ENCODE data around the gene PTOV1.

DNA sequence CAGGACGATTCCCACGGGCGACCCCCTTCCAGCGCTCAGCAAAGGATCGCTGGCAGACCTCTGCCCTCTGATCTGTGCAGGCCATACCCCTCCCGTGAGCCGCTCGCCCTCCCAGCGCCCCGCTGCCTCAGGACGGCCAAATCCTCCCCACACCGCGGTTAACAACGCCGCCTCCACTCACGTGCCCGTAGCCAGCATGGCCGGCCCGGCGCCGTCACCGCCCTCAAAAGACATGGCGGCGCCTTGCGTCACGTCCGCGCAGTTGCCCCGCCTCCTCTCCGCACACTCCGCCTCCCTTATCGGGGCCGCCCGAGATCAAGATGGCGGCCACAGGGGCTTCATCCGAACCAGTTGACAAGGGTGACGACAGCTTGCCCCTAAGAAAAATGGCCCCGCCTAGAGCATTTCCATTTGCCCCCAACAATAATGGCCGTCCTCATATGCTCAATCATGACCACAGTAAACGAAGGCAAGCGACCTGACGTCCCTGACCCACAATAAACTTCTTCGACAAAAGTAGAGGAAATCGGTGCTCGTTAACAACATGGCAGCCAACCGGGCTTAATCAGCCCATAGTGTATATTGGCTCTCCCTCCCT is 25.6 kb downstream of the PTOV1 start:
- TF ChIP-seq GTF2F1 (IDR thresholded peaks at IDR 0.05; ENCODE audit: borderline replicate concordance, low read depth, low read length) (no peak), POLR2A (IDR thresholded peaks at IDR 0.05; ENCODE audit: control extremely low read depth in 1 of 2, low read depth in 2 of 2, low read length in 2 of 2) (peak in 1 of 2 experiments; percentile 87; a peak in 2 of 3 replicates), RFX5 (IDR thresholded peaks at IDR 0.05; ENCODE audit: borderline replicate concordance, low read depth, low read length) (no peak), EP300 (IDR thresholded peaks at IDR 0.05; ENCODE audit: borderline replicate concordance in 1 of 2, low read depth in 2 of 2, low read length in 2 of 2) (no peak; a peak in 1 of 3 replicates), YY1 (IDR thresholded peaks at IDR 0.05; ENCODE audit: low read depth, low read length) (peak; percentile 98), EZH2 (IDR thresholded peaks at IDR 0.05; ENCODE audit: low read depth, low read length, severe bottlenecking) (no peak), MAFK (IDR thresholded peaks at IDR 0.05; ENCODE audit: low read depth, low read length) (no peak), GABPA (IDR thresholded peaks at IDR 0.05; ENCODE audit: borderline replicate concordance, insufficient read depth, low read length) (no peak), TEAD4 (IDR thresholded peaks at IDR 0.05; ENCODE audit: low read depth, low read length) (no peak)
- TF ChIP-seq, protein P1, sequence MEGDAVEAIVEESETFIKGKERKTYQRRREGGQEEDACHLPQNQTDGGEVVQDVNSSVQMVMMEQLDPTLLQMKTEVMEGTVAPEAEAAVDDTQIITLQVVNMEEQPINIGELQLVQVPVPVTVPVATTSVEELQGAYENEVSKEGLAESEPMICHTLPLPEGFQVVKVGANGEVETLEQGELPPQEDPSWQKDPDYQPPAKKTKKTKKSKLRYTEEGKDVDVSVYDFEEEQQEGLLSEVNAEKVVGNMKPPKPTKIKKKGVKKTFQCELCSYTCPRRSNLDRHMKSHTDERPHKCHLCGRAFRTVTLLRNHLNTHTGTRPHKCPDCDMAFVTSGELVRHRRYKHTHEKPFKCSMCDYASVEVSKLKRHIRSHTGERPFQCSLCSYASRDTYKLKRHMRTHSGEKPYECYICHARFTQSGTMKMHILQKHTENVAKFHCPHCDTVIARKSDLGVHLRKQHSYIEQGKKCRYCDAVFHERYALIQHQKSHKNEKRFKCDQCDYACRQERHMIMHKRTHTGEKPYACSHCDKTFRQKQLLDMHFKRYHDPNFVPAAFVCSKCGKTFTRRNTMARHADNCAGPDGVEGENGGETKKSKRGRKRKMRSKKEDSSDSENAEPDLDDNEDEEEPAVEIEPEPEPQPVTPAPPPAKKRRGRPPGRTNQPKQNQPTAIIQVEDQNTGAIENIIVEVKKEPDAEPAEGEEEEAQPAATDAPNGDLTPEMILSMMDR (IDR thresholded peaks at IDR 0.05; ENCODE audit: control extremely low read depth in 1 of 3, insufficient read depth in 1 of 3, low read depth in 1 of 3, low read length in 3 of 3) = no peak
- TF ChIP-seq, protein P2, sequence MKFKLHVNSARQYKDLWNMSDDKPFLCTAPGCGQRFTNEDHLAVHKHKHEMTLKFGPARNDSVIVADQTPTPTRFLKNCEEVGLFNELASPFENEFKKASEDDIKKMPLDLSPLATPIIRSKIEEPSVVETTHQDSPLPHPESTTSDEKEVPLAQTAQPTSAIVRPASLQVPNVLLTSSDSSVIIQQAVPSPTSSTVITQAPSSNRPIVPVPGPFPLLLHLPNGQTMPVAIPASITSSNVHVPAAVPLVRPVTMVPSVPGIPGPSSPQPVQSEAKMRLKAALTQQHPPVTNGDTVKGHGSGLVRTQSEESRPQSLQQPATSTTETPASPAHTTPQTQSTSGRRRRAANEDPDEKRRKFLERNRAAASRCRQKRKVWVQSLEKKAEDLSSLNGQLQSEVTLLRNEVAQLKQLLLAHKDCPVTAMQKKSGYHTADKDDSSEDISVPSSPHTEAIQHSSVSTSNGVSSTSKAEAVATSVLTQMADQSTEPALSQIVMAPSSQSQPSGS (IDR thresholded peaks at IDR 0.05; ENCODE audit: low read length) = peak; percentile 70; the same call in 1 of the 2 replicates
- TF ChIP-seq, protein P3, sequence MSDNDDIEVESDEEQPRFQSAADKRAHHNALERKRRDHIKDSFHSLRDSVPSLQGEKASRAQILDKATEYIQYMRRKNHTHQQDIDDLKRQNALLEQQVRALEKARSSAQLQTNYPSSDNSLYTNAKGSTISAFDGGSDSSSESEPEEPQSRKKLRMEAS (IDR thresholded peaks at IDR 0.05) = peak; percentile 68

All from H1 (cell line).